Iris pigment epithelial cell (primary cell): ENCODE results near the gene TMEM250.
"Not testable (repeated sequence)": the region's sequence is repeated elsewhere in the genome, so short reads cannot be mapped to it uniquely, and the experiment has no call there.

Experiments
- DNase-seq: peaks from one replicate; pipeline ENCODE4 v3.0.0-alpha.2; 2011; ENCODE audit warnings: low read depth

Gene TMEM250

GRCh38 chr9:136111190-136111589 is 7.5 kb downstream of the TMEM250 start:
- no peak for DNase-seq

GRCh38 chr9:136110082-136111061 is 8.3 kb downstream of the TMEM250 start:
- peak; percentile 45 for DNase-seq

DNA sequence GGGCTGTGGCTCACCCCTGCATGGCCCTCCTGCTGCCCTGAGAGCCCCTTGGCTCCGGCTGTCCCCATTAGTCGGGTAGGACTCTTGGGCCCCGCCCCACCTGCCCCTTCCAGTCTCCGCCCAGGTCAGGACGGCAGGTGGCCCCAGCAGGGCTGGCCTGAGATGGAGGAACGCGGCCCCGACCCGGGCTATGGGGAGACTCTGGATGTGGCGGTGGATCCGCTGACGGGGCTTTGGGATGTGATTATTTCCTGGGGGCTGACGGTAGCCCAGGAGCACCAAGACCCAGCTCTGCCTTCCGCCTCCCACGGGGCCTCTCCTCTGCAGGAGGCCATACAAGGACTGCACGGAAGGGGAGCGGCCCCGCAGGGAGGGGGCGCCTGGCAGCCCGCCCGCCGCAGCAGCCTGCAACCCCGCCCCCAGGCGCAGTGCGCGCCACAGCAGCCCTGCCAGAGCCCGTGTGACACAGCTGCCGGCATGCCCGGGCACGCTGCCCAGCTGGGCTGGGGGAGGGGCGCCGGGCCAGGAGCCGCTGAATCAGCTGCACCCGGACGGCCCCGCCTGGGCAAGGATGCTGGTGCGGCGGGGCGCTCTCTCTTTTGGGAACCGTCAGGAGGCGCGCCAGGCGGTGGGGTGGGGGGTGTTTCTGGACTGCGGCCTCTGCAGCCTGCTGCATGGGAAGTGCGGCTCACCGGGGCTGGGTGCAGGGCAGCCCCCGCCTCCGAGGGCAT is 9.2 kb downstream of the TMEM250 start:
- DNase-seq = peak; percentile 75

DNA sequence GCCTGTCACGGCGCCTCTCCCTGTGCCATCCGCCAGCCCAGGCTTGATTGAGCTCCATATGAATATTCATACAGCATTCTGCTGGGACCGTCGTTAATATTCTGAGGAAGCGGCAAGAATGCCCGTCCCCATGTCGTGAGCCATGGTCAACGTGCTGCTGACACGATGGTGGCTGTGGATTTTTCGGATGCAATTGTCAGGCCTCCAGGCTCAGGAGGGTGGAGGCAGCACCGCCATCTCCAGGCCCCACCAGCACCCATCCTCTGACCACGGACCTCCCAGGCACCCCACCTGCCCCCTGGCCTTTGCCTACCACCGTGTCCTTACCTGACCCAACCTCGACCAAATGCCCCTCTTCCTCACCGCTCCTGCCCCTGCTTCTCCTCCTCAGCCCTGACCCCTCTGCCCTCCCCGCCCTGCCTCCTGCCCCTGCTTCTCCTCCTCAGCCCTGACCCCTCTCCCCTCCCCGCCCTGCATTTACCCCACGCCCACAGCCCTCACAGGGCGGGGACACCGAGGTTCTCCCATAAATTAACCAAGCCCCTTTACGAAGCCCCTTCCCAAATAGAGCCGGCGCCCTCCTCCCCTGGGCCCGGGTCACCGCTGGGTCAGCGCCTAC is 9.9 kb downstream of the TMEM250 start:
- no peak for DNase-seq

DNA sequence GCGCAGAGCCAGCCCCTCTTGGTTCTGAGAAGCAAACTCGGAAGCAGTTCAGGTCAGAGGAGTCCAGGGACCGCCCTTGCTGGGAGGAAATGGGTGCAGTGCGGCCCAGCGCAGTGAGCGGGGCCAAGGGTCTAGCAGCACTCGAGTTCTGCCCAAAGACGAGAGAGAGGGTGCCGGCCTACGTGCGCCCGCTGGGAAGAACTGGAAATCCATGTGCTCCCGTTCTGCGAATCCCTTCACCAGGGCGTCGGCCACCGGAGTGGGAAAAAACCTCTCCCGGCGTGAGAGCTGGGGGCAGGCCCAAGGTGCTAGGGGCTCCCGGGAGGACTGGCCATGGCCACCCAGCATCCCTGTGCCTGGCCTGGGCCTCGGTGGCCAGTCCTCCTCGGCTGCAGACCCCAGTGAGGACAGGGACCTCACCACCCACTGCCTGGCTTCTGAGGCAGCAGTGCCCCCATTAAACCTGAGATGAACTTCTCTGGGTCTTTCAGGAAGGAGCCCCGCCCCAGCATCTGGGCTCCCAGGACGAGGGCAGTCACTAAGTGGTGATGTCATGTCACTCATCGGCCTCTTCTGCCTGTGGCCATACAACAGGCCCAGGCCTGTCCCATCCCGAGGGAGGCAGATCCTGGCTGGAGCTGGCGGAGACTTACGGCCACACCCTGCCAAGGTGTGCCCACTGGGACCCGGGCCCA is 10.6 kb downstream of the TMEM250 start:
- DNase-seq = no peak

DNA sequence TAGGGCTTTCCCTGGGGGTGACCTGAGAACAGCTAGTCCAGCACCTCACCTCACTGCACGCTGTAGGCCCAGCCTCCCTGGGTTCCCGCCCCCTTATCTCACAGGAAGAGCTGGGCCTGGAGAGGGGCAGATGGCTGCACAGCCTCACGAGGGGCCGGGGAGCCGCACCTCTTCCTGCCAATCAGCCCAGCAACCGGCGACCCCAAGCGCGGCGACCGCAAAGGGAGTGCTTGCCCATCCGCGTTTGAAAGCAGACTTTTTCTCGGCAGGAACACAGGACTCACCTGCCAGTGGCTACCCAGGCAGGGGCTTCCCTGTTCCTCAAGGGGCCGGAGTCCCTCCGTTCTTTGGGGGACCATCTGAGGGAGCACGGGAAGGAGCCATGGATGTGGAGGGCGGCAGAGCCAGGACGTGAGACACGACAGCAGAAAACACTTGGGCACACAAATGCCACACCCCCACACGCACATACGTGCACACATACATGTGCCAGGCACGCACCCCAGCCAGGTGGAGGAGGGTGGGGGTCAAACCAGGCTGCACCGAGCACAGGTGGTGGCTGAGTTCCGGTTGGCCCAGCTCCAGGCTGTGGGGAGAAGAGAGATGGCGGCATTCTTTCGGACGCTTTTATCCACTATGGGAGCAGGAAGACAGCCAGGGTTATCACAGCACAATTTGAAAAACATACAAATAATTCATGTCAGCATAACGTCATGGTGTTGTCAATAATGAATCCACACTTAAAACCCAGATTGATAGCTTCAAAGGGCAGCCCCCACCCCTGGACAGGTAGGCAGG is 11.3 kb downstream of the TMEM250 start:
- DNase-seq = no peak

DNA sequence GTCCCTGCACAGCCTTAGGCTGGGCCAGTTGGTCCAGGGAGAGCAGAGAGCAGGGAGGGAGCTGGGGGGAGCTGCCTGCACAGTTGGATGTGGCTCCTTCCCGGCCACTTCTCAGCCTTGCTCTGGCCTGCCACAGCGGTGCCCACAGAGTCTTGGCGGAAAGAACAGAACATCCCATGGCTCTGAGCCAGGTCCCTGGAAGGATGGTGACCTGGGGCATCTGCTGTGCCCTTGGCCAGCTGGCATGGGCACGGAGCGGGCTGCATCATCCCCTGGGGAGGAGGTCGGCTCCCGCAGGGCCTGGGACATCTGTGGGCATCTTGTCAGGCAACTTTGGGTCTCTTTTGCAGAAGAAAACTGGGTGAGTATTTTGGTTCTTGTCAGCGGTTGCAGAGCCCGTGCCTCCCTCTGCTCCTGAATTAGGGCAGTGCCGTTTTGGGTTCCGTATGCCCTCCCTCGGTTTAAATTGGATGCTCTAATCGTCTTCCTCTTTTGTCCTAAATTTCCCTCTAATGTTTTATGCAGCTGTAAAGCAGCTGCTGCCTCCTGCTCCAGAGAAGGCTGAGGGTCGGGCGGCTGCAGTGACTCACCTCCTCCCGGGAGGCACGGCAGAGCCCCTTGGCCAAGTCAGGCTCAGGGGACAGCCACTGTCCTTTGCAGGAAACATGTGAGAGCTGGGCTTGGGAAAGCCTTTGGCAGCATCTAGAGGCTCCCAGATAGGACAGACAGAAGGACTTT is 13.1 kb downstream of the TMEM250 start:
- DNase-seq = no peak

GRCh38 chr9:136104916-136105315 is 13.8 kb downstream of the TMEM250 start:
- no peak for DNase-seq

- no peak for DNase-seq
Measured at GRCh38 chr9:136104488-136104800, 14.2 kb downstream of the TMEM250 start.

DNA sequence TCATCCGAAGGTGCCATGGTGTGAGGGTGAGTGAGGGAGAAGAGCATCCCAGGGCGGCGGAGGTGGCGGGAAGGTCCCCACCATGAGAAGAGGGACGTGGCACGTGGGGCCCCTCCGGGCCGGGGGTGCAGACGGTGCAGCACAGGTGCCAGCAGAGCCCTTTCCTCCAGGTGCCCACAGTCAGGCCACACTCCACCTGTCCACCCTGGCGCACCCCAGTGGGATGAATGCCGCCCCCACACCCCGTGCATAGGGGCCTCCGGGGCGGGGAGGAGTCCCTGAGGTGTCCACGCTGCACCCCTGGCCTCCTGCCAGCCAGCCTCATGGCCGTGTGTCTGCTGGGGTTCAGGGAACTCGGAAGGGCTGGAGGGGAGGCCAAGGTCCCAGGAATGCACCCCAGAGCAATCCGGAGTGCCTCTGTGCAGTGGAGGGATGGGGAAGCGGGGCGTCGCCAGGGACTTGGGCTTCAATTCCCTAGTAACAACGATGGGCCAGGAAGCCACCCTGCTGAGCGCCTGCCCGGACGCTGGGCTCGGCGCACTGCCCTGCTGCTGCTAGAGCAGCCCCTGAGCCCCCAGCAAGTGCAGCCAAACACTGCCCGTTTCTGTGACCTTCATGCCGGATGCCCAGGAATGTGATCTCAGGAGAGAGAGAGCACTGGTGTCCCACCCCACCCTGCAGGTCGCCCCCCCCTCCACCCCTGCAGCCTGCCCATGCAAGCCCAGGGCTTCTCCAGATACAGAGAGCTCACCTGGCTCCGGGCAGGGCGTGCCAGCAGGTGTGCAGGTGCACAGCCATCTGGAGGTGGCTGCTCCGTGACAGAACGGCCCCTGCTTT is 14.8 kb downstream of the TMEM250 start:
- no peak for DNase-seq

DNA sequence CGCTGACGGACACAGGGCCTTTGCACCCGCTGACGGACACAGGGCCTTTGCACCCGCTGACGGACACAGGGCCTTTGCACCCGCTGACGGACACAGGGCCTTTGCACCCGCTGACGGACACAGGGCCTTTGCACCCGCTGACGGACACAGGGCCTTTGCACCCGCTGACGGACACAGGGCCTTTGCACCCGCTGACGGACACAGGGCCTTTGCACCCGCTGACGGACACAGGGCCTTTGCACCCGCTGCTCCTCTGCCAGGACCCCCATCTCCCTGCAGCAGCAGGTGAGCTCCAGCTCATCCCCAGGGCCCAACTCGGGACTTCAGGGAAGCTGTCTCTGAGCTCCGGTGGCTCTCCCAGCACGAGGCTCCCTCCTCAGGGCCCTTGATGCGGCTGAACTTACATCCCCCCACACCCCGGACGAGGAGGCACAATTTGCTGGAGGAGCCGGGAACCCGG is 17.0 kb downstream of the TMEM250 start:
- DNase-seq = not testable (repeated sequence)

GRCh38 chr9:136100700-136101614 is 17.7 kb downstream of the TMEM250 start:
- DNase-seq = no peak

DNA sequence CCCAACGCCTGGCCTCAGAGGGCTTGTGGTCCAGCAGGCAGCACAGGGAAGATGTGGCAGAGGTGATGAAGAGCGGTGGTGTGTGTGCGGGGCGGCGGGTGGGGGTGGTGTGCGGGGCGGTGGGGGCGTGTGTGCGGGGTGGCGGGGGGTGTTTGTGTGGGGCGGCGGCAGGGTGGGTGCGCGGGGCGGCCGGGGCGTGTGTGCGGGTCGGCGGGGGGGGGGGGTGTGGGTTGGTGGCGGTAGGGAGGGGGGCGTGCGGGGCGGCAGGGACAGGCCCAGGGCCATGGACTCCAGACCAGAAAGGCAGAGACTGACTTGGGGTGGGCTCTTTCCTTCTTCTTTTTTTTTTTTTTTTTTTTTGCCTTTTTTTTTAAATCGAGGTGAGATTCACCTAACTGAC is 19.1 kb downstream of the TMEM250 start:
- no peak for DNase-seq

DNA sequence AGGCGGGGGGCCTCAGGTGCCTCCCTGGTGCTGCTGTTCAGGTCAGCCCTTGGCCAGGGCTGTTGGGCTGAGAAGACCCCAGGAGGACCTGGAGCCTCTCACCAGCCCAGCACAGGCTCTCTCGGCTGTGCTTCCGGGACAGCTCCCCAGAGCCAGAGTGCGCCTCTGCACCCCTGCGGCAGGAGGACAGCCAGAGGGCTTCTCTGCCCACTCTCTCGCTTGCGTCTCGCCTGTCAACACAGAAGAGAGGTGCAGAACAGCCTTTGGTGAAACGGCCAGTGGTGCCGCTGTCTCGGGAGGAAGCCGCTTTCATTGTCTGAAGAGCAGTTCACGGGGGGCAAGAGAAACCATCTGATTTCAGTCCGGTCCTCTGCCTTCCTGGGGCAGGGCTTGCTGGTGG is 19.8 kb downstream of the TMEM250 start:
- no peak for DNase-seq

GRCh38 chr9:136098210-136098609 is 20.5 kb downstream of the TMEM250 start:
- DNase-seq = no peak

GRCh38 chr9:136096505-136097001 is 22.1 kb downstream of the TMEM250 start:
- DNase-seq = no peak

GRCh38 chr9:136095070-136096058 is 23.3 kb downstream of the TMEM250 start, which contains the start of gene NACC2:
TSS of gene NACC2 (minus strand) at chr9:136095289. CDS start at chr9:136050521, 44,768 bp downstream.
- peak; percentile 79 for DNase-seq
